NCI-H2107 (cell line): ENCODE results near the gene MRE11.
"Not testable (repeated sequence)": the region's sequence is repeated elsewhere in the genome, so short reads cannot be mapped to it uniquely, and the experiment has no call there.

Experiments
- DNase-seq: peaks from one replicate; lab custom pipeline; 2025; lab: John Stamatoyannopoulos, UW

Gene MRE11

GRCh38 chr11:94506513-94506912, 12.9 kb upstream of the MRE11 start:
- DNase-seq: not testable (repeated sequence)

- no peak for DNase-seq
These were observed 11.1 kb upstream of the MRE11 start for GRCh38 chr11:94504689-94505293.

GRCh38 chr11:94501522-94501921, 7.9 kb upstream of the MRE11 start:
- no peak for DNase-seq

- no peak for DNase-seq
These were observed 6.5 kb upstream of the MRE11 start for GRCh38 chr11:94500181-94500580.

- no peak for DNase-seq
These were observed 559 bp upstream of the MRE11 start for GRCh38 chr11:94494126-94494680.

- no peak for DNase-seq
These were observed 7.6 kb downstream of the MRE11 start for GRCh38 chr11:94486068-94486467.

GRCh38 chr11:94481342-94481741, 12.3 kb downstream of the MRE11 start:
- no peak for DNase-seq

GRCh38 chr11:94477624-94478023, 16.0 kb downstream of the MRE11 start:
- no peak for DNase-seq

GRCh38 chr11:94472916-94473799, 20.5 kb downstream of the MRE11 start:
- no peak for DNase-seq

GRCh38 chr11:94469416-94469815, 24.2 kb downstream of the MRE11 start:
- DNase-seq: no peak

GRCh38 chr11:94459576-94459975, 34.1 kb downstream of the MRE11 start:
- no peak for DNase-seq

- no peak for DNase-seq
These were observed 36.3 kb downstream of the MRE11 start for GRCh38 chr11:94457118-94458029.

- no peak for DNase-seq
These were observed 37.8 kb downstream of the MRE11 start for GRCh38 chr11:94455861-94456260.

GRCh38 chr11:94454301-94454700, 39.3 kb downstream of the MRE11 start:
- DNase-seq: no peak

GRCh38 chr11:94452988-94453387, 40.7 kb downstream of the MRE11 start:
- no peak for DNase-seq

GRCh38 chr11:94450048-94450447, 43.6 kb downstream of the MRE11 start:
- no peak for DNase-seq

GRCh38 chr11:94449437-94449836, 44.2 kb downstream of the MRE11 start:
- DNase-seq: no peak

- DNase-seq: no peak
These were observed 44.6 kb downstream of the MRE11 start for GRCh38 chr11:94449029-94449428.

GRCh38 chr11:94447149-94447548, 46.5 kb downstream of the MRE11 start:
- no peak for DNase-seq

GRCh38 chr11:94445641-94446040, 48.0 kb downstream of the MRE11 start:
- no peak for DNase-seq

GRCh38 chr11:94433049-94433448, 60.6 kb downstream of the MRE11 start:
- no peak for DNase-seq

GRCh38 chr11:94424662-94425061, 69.0 kb downstream of the MRE11 start:
- no peak for DNase-seq
